Measurements from ENCODE around the gene ERCC3. TPM values are rescaled to one million over a fixed set of nuclear protein-coding genes. Genes with fewer than 3 reads are reported as not detected.
A peak's percentile ranks its signal among the peaks of the same experiment; 100 is the strongest.

Gene ERCC3
- total and polyA plus RNA-seq, 4 experiments from 2014 or later: 22.3 to 62.9 (median 44.3) TPM

GRCh38 chr2:127220768-127221527 lies 73.0 kb downstream of the ERCC3 start:
- H3K9me3 ChIP-seq (ENCODE audit: control insufficient read depth in 1 of 2, low read length in 2 of 2): no peaks in the 10 kb centered on the region
- Mint-ChIP-seq H3K4me1 (peaks cover 10 to 25% (median 19%) of the 10 kb centered on the region in 4 donors), H3K36me3 (peaks cover 0 to 3% of the 10 kb centered on the region in 2 donors), H3K4me3 (peak overlapping the region; percentile 25 to 90 (median 82)), H3K27me3 (peaks cover 46 to 48% of the 10 kb centered on the region in 2 donors), H3K27ac (no peak overlapping the region), H3K9me3 (peaks cover 0 to 14% (median 7%) of the 10 kb centered on the region in 8 donors)
- H3K36me3 ChIP-seq (ENCODE audit: insufficient read depth, low read length): no peaks in the 10 kb centered on the region
- H3K4me3 ChIP-seq (ENCODE audit: low read length in 2 of 2): no peak overlapping the region
- peaks cover 19% of the 10 kb centered on the region for H3K4me1 ChIP-seq (ENCODE audit: insufficient read depth, low read length)
- ChIA-PET POLR2A (ENCODE audit: partially characterized antibody) (no interaction called here), CTCF (ENCODE audit: partially characterized antibody) (no interaction called here)
- intact Hi-C loops (cut with micrococcal nuclease): no loop called here
- H3K27ac ChIP-seq (ENCODE audit: low read depth, low read length): no peak overlapping the region
- H3K27me3 ChIP-seq (ENCODE audit: insufficient read depth, low read length): peaks cover 26% of the 10 kb centered on the region
- DNase-seq: no peak

GRCh38 chr2:127220102-127220767 lies 73.7 kb downstream of the ERCC3 start, which contains the start of gene CYP27C1:
Gene CYP27C1 (minus strand): TSS chr2:127220299. CDS start chr2:127220270, 29 bp downstream.
- Mint-ChIP-seq H3K27ac (no peak within 1 kb of the TSS), H3K9me3 (peaks cover 0 to 14% (median 7%) of the 10 kb centered on the region in 8 donors), H3K4me3 (peak within 1 kb of the TSS; percentile 65 to 90 (median 82)), H3K36me3 (peaks cover 0 to 3% of the 10 kb centered on the region in 2 donors), H3K27me3 (peaks cover 40 to 45% of the 10 kb centered on the region in 2 donors), H3K4me1 (peaks cover 9 to 25% (median 19%) of the 10 kb centered on the region in 4 donors)
- ChIA-PET POLR2A (ENCODE audit: partially characterized antibody) (no interaction called here), CTCF (ENCODE audit: partially characterized antibody) (no interaction called here)
- Histone ChIP-seq H3K27ac (ENCODE audit: low read depth, low read length) (no peak within 1 kb of the TSS), H3K36me3 (ENCODE audit: insufficient read depth, low read length) (no peaks in the 10 kb centered on the region), H3K9me3 (ENCODE audit: control insufficient read depth in 1 of 2, low read length in 2 of 2) (no peaks in the 10 kb centered on the region), H3K4me1 (ENCODE audit: insufficient read depth, low read length) (peaks cover 19% of the 10 kb centered on the region), H3K4me3 (ENCODE audit: low read length in 2 of 2) (no peak within 1 kb of the TSS), H3K27me3 (ENCODE audit: insufficient read depth, low read length) (peaks cover 21% of the 10 kb centered on the region)
- no peak for DNase-seq
- intact Hi-C loops (cut with micrococcal nuclease): no loop called here

GRCh38 chr2:127219171-127220070 lies 74.5 kb downstream of the ERCC3 start:
- Histone ChIP-seq H3K27me3 (ENCODE audit: insufficient read depth, low read length) (peaks cover 21% of the 10 kb centered on the region), H3K4me1 (ENCODE audit: insufficient read depth, low read length) (peaks cover 19% of the 10 kb centered on the region), H3K4me3 (ENCODE audit: low read length in 2 of 2) (no peak overlapping the region), H3K9me3 (ENCODE audit: control insufficient read depth in 1 of 2, low read length in 2 of 2) (no peaks in the 10 kb centered on the region), H3K36me3 (ENCODE audit: insufficient read depth, low read length) (no peaks in the 10 kb centered on the region), H3K27ac (ENCODE audit: low read depth, low read length) (no peak overlapping the region)
- intact Hi-C loops (cut with micrococcal nuclease): no loop called here
- no peak for DNase-seq
- Mint-ChIP-seq H3K36me3 (peaks cover 0 to 3% of the 10 kb centered on the region in 2 donors), H3K27ac (no peak overlapping the region), H3K9me3 (peaks cover 0 to 14% (median 7%) of the 10 kb centered on the region in 8 donors), H3K4me1 (peaks cover 9 to 25% (median 19%) of the 10 kb centered on the region in 4 donors), H3K27me3 (peaks cover 36 to 41% of the 10 kb centered on the region in 2 donors), H3K4me3 (peak overlapping the region; percentile 25 to 63 (median 53))
- POLR2A ChIA-PET (ENCODE audit: partially characterized antibody): no interaction called here
- CTCF ChIA-PET (ENCODE audit: partially characterized antibody): no interaction called here

- POLR2A ChIA-PET (ENCODE audit: partially characterized antibody): no interaction called here
- Mint-ChIP-seq H3K4me3 (peak overlapping the region; percentile 52 to 78 (median 60)), H3K36me3 (peaks cover 0 to 3% of the 10 kb centered on the region in 2 donors), H3K4me1 (peaks cover 9 to 25% (median 19%) of the 10 kb centered on the region in 4 donors), H3K27me3 (peaks cover 39% of the 10 kb centered on the region in 2 donors), H3K27ac (no peak overlapping the region), H3K9me3 (peaks cover 0 to 14% (median 7%) of the 10 kb centered on the region in 8 donors)
- intact Hi-C loops (cut with micrococcal nuclease): no loop called here
- H3K4me1 ChIP-seq (ENCODE audit: insufficient read depth, low read length): peaks cover 19% of the 10 kb centered on the region
- no peaks in the 10 kb centered on the region for H3K36me3 ChIP-seq (ENCODE audit: insufficient read depth, low read length)
- no peak overlapping the region for H3K27ac ChIP-seq (ENCODE audit: low read depth, low read length)
- CTCF ChIA-PET (ENCODE audit: partially characterized antibody): no interaction called here
- no peak for DNase-seq
- H3K27me3 ChIP-seq (ENCODE audit: insufficient read depth, low read length): peaks cover 21% of the 10 kb centered on the region
- H3K9me3 ChIP-seq (ENCODE audit: control insufficient read depth in 1 of 2, low read length in 2 of 2): no peaks in the 10 kb centered on the region
- no peak overlapping the region for H3K4me3 ChIP-seq (ENCODE audit: low read length in 2 of 2)
Observed at GRCh38 chr2:127218812-127219170, 75.2 kb downstream of the ERCC3 start.

- DNase-seq: no peak
- Histone ChIP-seq H3K36me3 (ENCODE audit: insufficient read depth, low read length) (no peaks in the 10 kb centered on the region), H3K27ac (ENCODE audit: low read depth, low read length) (no peak overlapping the region), H3K4me3 (ENCODE audit: low read length in 2 of 2) (no peak overlapping the region), H3K4me1 (ENCODE audit: insufficient read depth, low read length) (peaks cover 19% of the 10 kb centered on the region), H3K9me3 (ENCODE audit: control insufficient read depth in 1 of 2, low read length in 2 of 2) (no peaks in the 10 kb centered on the region), H3K27me3 (ENCODE audit: insufficient read depth, low read length) (peaks cover 21% of the 10 kb centered on the region)
- ChIA-PET POLR2A (ENCODE audit: partially characterized antibody) (no interaction called here), CTCF (ENCODE audit: partially characterized antibody) (no interaction called here)
- peaks cover 0 to 3% of the 10 kb centered on the region in 2 donors for H3K36me3 Mint-ChIP-seq
- peaks cover 9 to 25% (median 19%) of the 10 kb centered on the region in 4 donors for H3K4me1 Mint-ChIP-seq
- no peak overlapping the region for H3K27ac Mint-ChIP-seq
- H3K27me3 Mint-ChIP-seq: peaks cover 34 to 42% of the 10 kb centered on the region in 2 donors
- intact Hi-C loops (cut with micrococcal nuclease): no loop called here
- H3K9me3 Mint-ChIP-seq: peaks cover 0 to 20% (median 7%) of the 10 kb centered on the region in 8 donors
- peak overlapping the region; percentile 9 to 78 (median 44) for H3K4me3 Mint-ChIP-seq
Observed at GRCh38 chr2:127217470-127218325, 76.2 kb downstream of the ERCC3 start.

- peaks cover 21% of the 10 kb centered on the region for H3K27me3 ChIP-seq (ENCODE audit: insufficient read depth, low read length)
- Mint-ChIP-seq H3K4me3 (no peak overlapping the region), H3K4me1 (peaks cover 9 to 25% (median 19%) of the 10 kb centered on the region in 4 donors)
Observed at GRCh38 chr2:127216593-127216992, 77.4 kb downstream of the ERCC3 start.

More at GRCh38 chr2:127216593-127216992, 77.4 kb downstream of the ERCC3 start:
- ChIA-PET POLR2A (ENCODE audit: partially characterized antibody) (no interaction called here), CTCF (ENCODE audit: partially characterized antibody) (no interaction called here)
- H3K36me3 Mint-ChIP-seq: peaks cover 0 to 3% of the 10 kb centered on the region in 2 donors
- Histone ChIP-seq H3K9me3 (ENCODE audit: control insufficient read depth in 1 of 2, low read length in 2 of 2) (no peaks in the 10 kb centered on the region), H3K4me3 (ENCODE audit: low read length in 2 of 2) (no peak overlapping the region), H3K4me1 (ENCODE audit: insufficient read depth, low read length) (peaks cover 19% of the 10 kb centered on the region), H3K36me3 (ENCODE audit: insufficient read depth, low read length) (no peaks in the 10 kb centered on the region), H3K27ac (ENCODE audit: low read depth, low read length) (no peak overlapping the region)
- no peak overlapping the region for H3K27ac Mint-ChIP-seq
- intact Hi-C loops (cut with micrococcal nuclease): no loop called here
- no peak for DNase-seq
- H3K9me3 Mint-ChIP-seq: peaks cover 0 to 23% (median 7%) of the 10 kb centered on the region in 8 donors
- peaks cover 43 to 49% of the 10 kb centered on the region in 2 donors for H3K27me3 Mint-ChIP-seq

Data from CD4-positive, alpha-beta memory T cell (primary cell).